AG09319 (cell line): ENCODE data around the gene ITGB2.

ENCODE experiments used
- DNase-seq: peaks from one replicate; pipeline ENCODE4 v3.0.0-alpha.2; 2010; ENCODE audit warnings: low read depth; ENCODE audit errors: extremely low read depth
- CTCF ChIP-seq: IDR thresholded peaks from 2 replicates; pipeline ENCODE4 v1.5.1; 2011; ENCODE audit warnings: low read depth, mild to moderate bottlenecking, inconsistent platforms, low read length, moderate library complexity

ITGB2 gene

GRCh38 chr21:44903689-44904088 lies 17.0 kb downstream of the ITGB2 start:
- no peak for TF ChIP-seq CTCF
- no peak for DNase-seq

- no peak for DNase-seq
- TF ChIP-seq CTCF = no peak
Observed at GRCh38 chr21:44903050-44903685, 17.5 kb downstream of the ITGB2 start.

- no peak for TF ChIP-seq CTCF
Observed at GRCh38 chr21:44902268-44903049, 18.2 kb downstream of the ITGB2 start.

GRCh38 chr21:44901391-44902074 lies 19.2 kb downstream of the ITGB2 start:
- no peak for DNase-seq
- no peak for TF ChIP-seq CTCF

More at GRCh38 chr21:44902268-44903049, 18.2 kb downstream of the ITGB2 start:
- DNase-seq = no peak

- no peak for TF ChIP-seq CTCF
- DNase-seq = no peak
Observed at GRCh38 chr21:44900559-44901251, 20.0 kb downstream of the ITGB2 start.

GRCh38 chr21:44899768-44900558 lies 20.7 kb downstream of the ITGB2 start:
- TF ChIP-seq CTCF = no peak
- DNase-seq = no peak
